NCI-H2171 treated with DMSO at 0.1 percent for 48 hours (cell line): Measurements from ENCODE around the gene ARHGEF35.
"Not testable (repeated sequence)": the region's sequence is repeated elsewhere in the genome, so short reads cannot be mapped to it uniquely, and the experiment has no call there.

Source experiments
- DNase-seq: peaks from one replicate; lab custom pipeline; 2025; lab: John Stamatoyannopoulos, UW

Gene ARHGEF35

DNA sequence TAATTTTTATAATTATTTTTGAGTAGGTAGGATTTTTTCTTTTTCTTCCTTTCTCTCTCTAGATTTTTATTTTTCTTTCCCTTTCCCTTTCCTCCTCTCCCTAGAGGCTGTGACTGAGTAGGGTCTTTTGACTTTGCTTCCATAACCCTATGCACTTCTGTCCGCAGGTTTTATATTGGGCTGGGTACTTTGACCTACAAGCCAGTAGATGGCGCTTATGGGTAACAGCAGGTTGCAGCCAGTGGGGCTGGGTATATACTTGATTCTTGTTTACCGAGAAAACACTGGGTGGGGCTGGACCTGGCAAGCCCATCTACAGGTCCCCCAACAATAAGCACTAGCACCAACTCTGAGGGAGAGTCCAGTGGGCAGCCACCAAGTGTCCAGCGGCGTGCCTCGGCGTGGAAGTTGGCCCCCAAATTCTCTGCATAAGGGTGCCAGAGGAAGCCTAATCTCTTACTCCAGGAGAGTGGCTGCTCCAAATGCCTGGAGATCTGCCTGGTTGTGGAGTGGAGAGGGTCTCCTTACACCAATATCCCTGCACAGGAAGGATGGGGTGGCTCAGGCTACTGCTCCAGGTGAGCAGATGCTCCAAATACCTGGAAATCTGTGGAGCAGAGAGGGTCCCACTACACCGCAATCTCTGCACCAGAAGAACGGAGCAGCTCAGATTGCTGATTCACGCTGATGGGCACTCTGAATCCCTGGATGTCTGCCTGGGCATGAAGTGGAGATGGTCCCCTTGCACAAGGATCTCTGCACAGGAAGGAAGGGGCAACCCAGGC, 17.1 kb downstream of the ARHGEF35 start:
- DNase-seq, result peak; percentile 27

DNA sequence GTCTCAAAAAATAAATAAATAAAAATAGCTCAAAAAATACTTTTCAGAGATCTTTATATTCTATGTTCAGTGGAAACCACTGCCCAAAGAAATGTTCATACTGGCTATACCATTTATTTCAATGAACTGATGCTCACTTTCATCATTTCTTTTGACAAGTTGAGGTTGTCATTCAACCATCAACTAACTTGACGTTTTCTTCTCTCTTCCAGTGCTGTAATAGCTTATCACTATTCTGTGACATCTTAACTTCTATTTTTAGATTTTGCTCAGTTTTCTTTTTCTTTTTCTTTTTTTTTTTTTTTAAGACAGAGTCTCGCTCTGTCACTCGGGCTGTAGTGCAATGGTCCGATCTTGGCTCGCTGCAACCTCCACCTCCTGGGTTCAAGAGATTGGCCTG, 21.0 kb downstream of the ARHGEF35 start:
- no peak for DNase-seq

DNA sequence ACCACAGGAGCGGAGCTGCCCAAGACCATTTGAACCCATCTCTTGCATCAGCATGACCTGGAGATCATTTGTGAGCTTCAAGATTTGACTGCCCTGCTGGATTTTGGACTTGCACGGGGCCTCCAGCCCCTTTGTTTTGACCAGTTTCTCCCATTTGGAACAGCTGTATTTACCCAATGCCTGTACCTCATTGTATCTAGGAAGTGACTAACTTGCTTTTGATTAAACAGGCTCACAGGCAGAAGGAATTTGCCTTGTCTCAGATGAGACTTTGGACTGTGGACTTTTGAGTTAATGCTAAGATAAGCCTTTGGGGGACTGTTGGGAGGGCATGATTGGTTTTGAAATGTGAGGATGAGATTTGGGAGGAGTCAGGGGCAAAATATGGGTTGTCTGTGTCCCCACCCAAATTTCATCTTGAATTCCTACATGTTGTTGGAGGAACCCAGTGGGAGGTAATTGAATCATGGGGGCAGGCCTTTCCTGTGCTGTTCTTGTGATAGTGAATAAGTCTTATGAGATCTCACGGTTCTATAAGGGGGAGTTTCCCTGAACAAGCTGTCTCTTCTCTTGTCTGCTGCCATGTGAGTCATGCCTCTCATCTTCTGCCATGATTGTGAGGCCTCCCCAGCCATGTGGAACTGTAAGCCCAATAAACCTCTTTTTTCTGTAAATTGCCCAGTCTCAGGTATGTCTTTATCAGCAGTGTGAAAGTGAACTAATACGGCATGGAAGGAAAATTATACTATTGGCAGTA, 23.9 kb downstream of the ARHGEF35 start:
- DNase-seq, result not testable (repeated sequence)

DNA sequence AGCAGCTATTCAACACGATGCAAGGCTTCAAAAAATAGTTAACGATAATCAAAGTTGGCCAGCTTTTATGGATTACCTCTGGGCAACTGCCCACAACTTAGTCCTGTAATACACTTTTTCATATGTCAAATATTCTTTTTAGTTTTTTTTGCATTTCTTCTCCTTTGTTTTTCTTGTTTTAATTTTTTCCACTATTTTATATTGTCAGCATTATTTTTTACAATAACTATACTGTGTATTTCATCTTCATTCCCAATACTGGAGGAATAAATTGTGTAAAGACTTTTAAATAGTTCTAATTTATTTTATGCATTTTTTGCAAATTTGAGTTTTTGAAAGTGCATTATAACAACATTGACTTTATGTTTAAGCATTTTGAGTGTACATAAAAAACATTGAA, 30.8 kb downstream of the ARHGEF35 start:
- no peak for DNase-seq

DNA sequence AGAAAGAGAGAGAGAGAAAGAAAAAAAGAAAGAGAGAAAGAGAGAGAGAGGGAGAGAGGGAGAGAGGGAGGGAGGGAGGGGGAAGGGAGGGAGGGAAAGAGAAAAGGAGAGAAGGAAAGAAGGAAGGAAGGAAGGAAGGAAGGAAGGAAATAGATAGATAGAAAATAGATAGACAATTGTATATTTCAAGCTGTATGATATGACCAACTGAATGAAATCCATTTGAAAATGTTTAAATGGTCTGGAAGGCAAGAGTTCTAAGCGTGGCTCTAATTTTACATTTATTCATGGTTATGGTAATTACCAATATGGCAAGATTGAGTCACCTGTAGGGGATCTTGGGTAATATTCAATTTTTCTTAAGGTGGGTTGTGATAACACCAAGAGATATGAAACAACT, 36.8 kb downstream of the ARHGEF35 start:
- no peak for DNase-seq

DNA sequence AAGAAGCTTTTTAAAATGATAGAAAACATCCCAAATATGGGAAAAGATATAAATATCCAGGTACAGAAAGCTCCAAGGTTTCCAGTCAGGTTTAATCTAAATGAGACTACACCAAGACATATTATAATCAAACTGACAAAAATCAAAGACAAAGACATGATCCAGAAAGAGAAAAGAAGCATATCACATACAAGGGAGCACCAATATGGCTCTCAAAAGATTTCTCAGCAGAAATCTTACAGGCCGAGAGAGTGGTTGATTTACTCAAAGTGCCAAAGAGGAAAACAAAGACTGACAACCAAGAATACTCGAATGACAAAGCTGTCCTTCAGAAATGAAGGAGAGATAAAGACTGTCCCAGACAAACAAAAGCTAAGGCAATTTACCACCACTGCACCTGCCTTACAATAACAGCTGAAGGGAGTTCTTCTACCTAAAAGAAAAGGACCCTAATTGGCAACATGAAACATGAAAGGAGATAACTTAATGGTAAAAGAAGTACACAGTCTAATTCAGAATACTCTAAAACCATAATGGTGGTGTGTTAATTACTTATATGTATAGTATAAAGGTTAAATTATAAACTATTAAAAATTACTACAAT, 47.3 kb downstream of the ARHGEF35 start:
- DNase-seq, result no peak

DNA sequence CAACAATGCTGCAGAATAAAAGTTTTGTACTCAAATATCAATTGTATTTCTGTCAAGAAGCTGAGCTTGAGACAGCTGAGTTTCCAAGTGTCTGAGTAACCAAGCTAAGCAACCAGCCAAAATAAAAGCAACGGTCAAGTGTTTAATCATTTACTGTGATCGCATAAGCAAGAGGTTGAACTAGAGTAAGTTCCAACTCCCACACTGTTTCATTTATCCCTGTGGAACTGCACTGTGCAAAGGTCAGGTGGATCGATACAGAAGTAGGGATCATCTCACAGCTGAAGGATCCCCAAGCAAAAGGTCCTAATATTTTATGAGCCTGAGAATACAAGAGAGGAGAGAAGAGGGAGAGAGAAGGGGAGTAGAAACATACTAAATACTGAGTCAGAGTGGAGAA, 51.2 kb downstream of the ARHGEF35 start:
- no peak for DNase-seq

DNA sequence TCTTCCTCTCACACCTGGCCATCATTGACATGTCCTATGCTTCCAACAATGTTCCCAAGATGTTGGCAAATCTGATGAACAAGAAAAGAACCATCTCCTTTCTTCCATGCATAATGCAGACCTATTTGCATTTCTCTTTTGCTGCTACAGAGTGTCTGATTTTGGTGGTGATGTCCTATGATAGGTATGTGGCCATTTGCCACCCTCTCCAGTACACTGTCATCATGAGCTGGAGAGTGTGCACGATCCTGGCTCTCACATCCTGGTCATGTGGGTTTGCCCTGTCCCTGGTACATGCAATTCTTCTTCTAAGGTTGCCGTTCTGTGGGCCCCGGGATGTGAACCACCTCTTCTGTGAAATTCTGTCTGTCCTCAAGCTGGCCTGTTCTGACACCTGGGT, 53.4 kb downstream of the ARHGEF35 start:
- DNase-seq, result no peak

DNA sequence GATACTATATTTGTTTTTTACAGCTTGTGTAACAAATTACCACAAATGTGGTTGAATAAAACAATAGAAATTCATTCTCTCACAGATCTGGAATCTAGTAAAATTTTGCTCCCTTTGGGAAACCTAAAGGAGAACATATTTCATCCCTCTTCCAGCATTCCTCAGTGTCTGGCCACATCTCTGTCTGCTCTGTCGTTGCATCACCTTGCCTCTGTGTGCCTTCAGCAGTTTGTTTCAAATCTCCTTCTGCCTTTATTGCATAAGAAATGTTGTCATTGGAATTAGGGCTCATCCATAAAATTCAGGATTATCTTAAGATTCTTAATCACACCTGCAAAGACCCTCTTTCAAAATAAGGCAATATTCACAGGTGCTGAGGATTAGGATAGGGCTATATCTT, 58.1 kb downstream of the ARHGEF35 start:
- no peak for DNase-seq
